Measurements from ENCODE around the gene FOXE3. TPM values are rescaled to one million over a fixed set of nuclear protein-coding genes. Genes with fewer than 3 reads are reported as not detected.

FOXE3 gene
- total and polyA plus RNA-seq, 2 donors from 2014 or later, result 0.19 TPM; not detected in 1

GRCh38 chr1:47403321-47403910 lies 12.7 kb upstream of the FOXE3 start:
- DNase-seq, result no peak
- intact Hi-C loops (cut with DNase I), result no loop called here
- Histone ChIP-seq H3K4me3 (ENCODE audit: low read length in 3 of 3) (no peak overlapping the region), H3K9me3 (ENCODE audit: control insufficient read depth in 2 of 3, insufficient read depth in 1 of 3, low read length in 3 of 3) (no peaks in the 10 kb centered on the region), H3K36me3 (ENCODE audit: control insufficient read depth in 2 of 3, insufficient read depth in 3 of 3, low read length in 3 of 3) (no peaks in the 10 kb centered on the region), H3K9ac (ENCODE audit: low read length in 3 of 3) (no peak overlapping the region), H3K27ac (ENCODE audit: low read depth in 2 of 2, low read length in 2 of 2) (no peak overlapping the region), H3K4me1 (ENCODE audit: control insufficient read depth in 2 of 3, insufficient read depth in 2 of 3, low read depth in 1 of 3, low read length in 3 of 3) (no peaks in the 10 kb centered on the region), H3K27me3 (ENCODE audit: control insufficient read depth, insufficient read depth, low read length) (no peaks in the 10 kb centered on the region)
- FAIRE-seq, result no peak
- no peak for TF ChIP-seq CTCF (IDR thresholded peaks at IDR 0.05; ENCODE audit: borderline replicate concordance, extremely low read depth, insufficient read depth)

- no peak overlapping the region for H3K9ac ChIP-seq (ENCODE audit: low read length in 3 of 3)
- no peaks in the 10 kb centered on the region for H3K27me3 ChIP-seq (ENCODE audit: control insufficient read depth, insufficient read depth, low read length)
- TF ChIP-seq CTCF (IDR thresholded peaks at IDR 0.05; ENCODE audit: borderline replicate concordance, extremely low read depth, insufficient read depth), result no peak
- intact Hi-C loops (cut with DNase I), result no loop called here
- no peak overlapping the region for H3K27ac ChIP-seq (ENCODE audit: low read depth in 2 of 2, low read length in 2 of 2)
- H3K36me3 ChIP-seq (ENCODE audit: control insufficient read depth in 2 of 3, insufficient read depth in 3 of 3, low read length in 3 of 3), result no peaks in the 10 kb centered on the region
- peaks cover 0 to 3% (median 0%) of the 10 kb centered on the region in 3 donors for H3K4me1 ChIP-seq (ENCODE audit: control insufficient read depth in 2 of 3, insufficient read depth in 2 of 3, low read depth in 1 of 3, low read length in 3 of 3)
- FAIRE-seq, result no peak
- H3K9me3 ChIP-seq (ENCODE audit: control insufficient read depth in 2 of 3, insufficient read depth in 1 of 3, low read length in 3 of 3), result no peaks in the 10 kb centered on the region
- H3K4me3 ChIP-seq (ENCODE audit: low read length in 3 of 3), result no peak overlapping the region
- DNase-seq, result peak in 2 of 5 donors; percentile 25 to 60
These were observed 10.4 kb upstream of the FOXE3 start for GRCh38 chr1:47405697-47406096.

- Histone ChIP-seq H3K9me3 (ENCODE audit: control insufficient read depth in 2 of 3, insufficient read depth in 1 of 3, low read length in 3 of 3) (no peaks in the 10 kb centered on the region), H3K36me3 (ENCODE audit: control insufficient read depth in 2 of 3, insufficient read depth in 3 of 3, low read length in 3 of 3) (no peaks in the 10 kb centered on the region), H3K4me1 (ENCODE audit: control insufficient read depth in 2 of 3, insufficient read depth in 2 of 3, low read depth in 1 of 3, low read length in 3 of 3) (peaks cover 0 to 3% (median 0%) of the 10 kb centered on the region in 3 donors), H3K27ac (ENCODE audit: low read depth in 2 of 2, low read length in 2 of 2) (no peak overlapping the region), H3K4me3 (ENCODE audit: low read length in 3 of 3) (no peak overlapping the region), H3K27me3 (ENCODE audit: control insufficient read depth, insufficient read depth, low read length) (no peaks in the 10 kb centered on the region), H3K9ac (ENCODE audit: low read length in 3 of 3) (no peak overlapping the region)
- TF ChIP-seq CTCF (IDR thresholded peaks at IDR 0.05; ENCODE audit: borderline replicate concordance, extremely low read depth, insufficient read depth), result no peak
- DNase-seq, result no peak
- no peak for FAIRE-seq
- intact Hi-C loops (cut with DNase I), result no loop called here
These were observed 9.1 kb upstream of the FOXE3 start for GRCh38 chr1:47406966-47407365.

GRCh38 chr1:47407481-47407880 lies 8.6 kb upstream of the FOXE3 start:
- TF ChIP-seq CTCF (IDR thresholded peaks at IDR 0.05; ENCODE audit: borderline replicate concordance, extremely low read depth, insufficient read depth), result no peak
- Histone ChIP-seq H3K4me1 (ENCODE audit: control insufficient read depth in 2 of 3, insufficient read depth in 2 of 3, low read depth in 1 of 3, low read length in 3 of 3) (peaks cover 0 to 3% (median 0%) of the 10 kb centered on the region in 3 donors), H3K9me3 (ENCODE audit: control insufficient read depth in 2 of 3, insufficient read depth in 1 of 3, low read length in 3 of 3) (no peaks in the 10 kb centered on the region), H3K9ac (ENCODE audit: low read length in 3 of 3) (no peak overlapping the region), H3K4me3 (ENCODE audit: low read length in 3 of 3) (no peak overlapping the region), H3K27me3 (ENCODE audit: control insufficient read depth, insufficient read depth, low read length) (no peaks in the 10 kb centered on the region), H3K27ac (ENCODE audit: low read depth in 2 of 2, low read length in 2 of 2) (no peak overlapping the region), H3K36me3 (ENCODE audit: control insufficient read depth in 2 of 3, insufficient read depth in 3 of 3, low read length in 3 of 3) (no peaks in the 10 kb centered on the region)
- DNase-seq (no peak), FAIRE-seq (no peak)
- intact Hi-C loops (cut with DNase I), result no loop called here

All from kidney (tissue), 14 donors.